Heart right ventricle (tissue), 16 donors: ENCODE results near the gene FAM43B. TPM values are rescaled to one million over a fixed set of nuclear protein-coding genes. Genes with fewer than 3 reads are reported as not detected.

Experiments used
- ATAC-seq, 8 donors: fragments of 200-7000 bp; cut with Tn5 transposase; one replicate each; pipeline ENCODE4 v1.9.1; 2020; ENCODE audit warnings: mild to moderate bottlenecking in 8 of 8, moderate library complexity in 8 of 8, moderate number of reproducible peaks in 1 of 8
- DNase-seq, 2 donors: peaks; one replicate each; pipeline ENCODE4 v3.0.0-alpha.2; 2020
- H3K27ac ChIP-seq, 10 donors: fragments of 200-600 bp; sonication (generic) in 2 of 10; one replicate each; pipeline versions ENCODE4 v1.5.0 to v1.8.0; 2020 to 2022; ENCODE audit warnings: mild to moderate bottlenecking in 3 of 10
- H3K27me3 ChIP-seq, 7 donors: fragments of 200-600 bp; one replicate each; pipeline ENCODE4 v1.8.0; 2021 to 2022; ENCODE audit warnings: mild to moderate bottlenecking in 2 of 7
- H3K36me3 ChIP-seq, 9 donors: fragments of 200-600 bp; sonication (generic) in 1 of 9; one replicate each; pipeline versions ENCODE4 v1.5.0 to v1.8.0; 2020 to 2022; ENCODE audit warnings: mild to moderate bottlenecking in 2 of 9
- H3K4me1 ChIP-seq, 9 donors: fragments of 200-600 bp; sonication (generic) in 1 of 9; one replicate each; pipeline versions ENCODE4 v1.5.0 to v1.8.0; 2020 to 2022; ENCODE audit warnings: mild to moderate bottlenecking in 4 of 9
- H3K4me3 ChIP-seq, 10 donors: fragments of 200-600 bp; sonication (generic) in 2 of 10; one replicate each; pipeline versions ENCODE4 v1.5.0 to v1.8.0; 2020 to 2022; ENCODE audit warnings: mild to moderate bottlenecking in 7 of 10, moderate library complexity in 2 of 10
- H3K9me3 ChIP-seq, 11 donors: fragments of 200-600 bp in 10 of 11; sonication (generic) in 2 of 11; one replicate each; pipeline versions ENCODE4 v1.5.0 to v1.8.0; 2013 to 2022; ENCODE audit warnings: mild to moderate bottlenecking in 2 of 11, control low read depth in 1 of 11, moderate library complexity in 1 of 11
- WGBS, 2 donors: extraction: QIAGEN DNeasy Blood & Tissue Kit; methylation state at CpG; one replicate each; pipeline ENCODE4 v1.1.7; 2013; ENCODE audit warnings: inconsistent platforms in 1 of 2; 5-methylcytosine and 5-hydroxymethylcytosine counted together
- intact Hi-C, 10 donors: fragments of 100-400 bp; cut with DNase I; formaldehyde crosslinking; loops; one replicate each; pipeline versions ENCODE4 v1.11.1 to v1.14.2; 2022
- long read RNA-seq, 3 donors: library from polyadenylated mRNA; unstranded; transcript quantifications; one replicate each; pipeline ENCODE4 v2.0.0, GENCODE V29; 2020 to 2021
- polyA plus RNA-seq, 2 donors: library from polyadenylated mRNA; stranded (reverse); fragments of 200-250 nt; gene quantifications; one replicate each; pipeline ENCODE4 v1.2.3, GENCODE V29; 2013
- total RNA-seq, 10 donors: library from RNA; stranded (reverse); fragmentation: NEBNext Ultra II Directional in 3 of 10; extraction: Animal tissue kit (Norgen Biotek cat#: 25700) in 3 of 10; gene quantifications; one replicate each; pipeline versions ENCODE4 v1.2.1 to v1.2.4, GENCODE V29; 2021 to 2023
- TF ChIP-seq, protein P1 (sequence below), 9 donors: fragments of 200-600 bp; sonication (generic) in 2 of 9; IDR thresholded peaks; one replicate each; pipeline versions ENCODE4 v1.5.0 to v1.8.0; 2021 to 2022; ENCODE audit warnings: antibody characterized with exemption in 9 of 9, mild to moderate bottlenecking in 5 of 9, moderate library complexity in 1 of 9
- donor health status: Arrhythmogenic right ventricular cardiomyopathy.
- donor health status: ischemic (EF 13 %, LVEDD 7.1; RV severe dilation, severe dysfunction).
- donor health status: healthy with polysubstance abuse.
- donor health status: DM: no; HTN: yes; CAD: no.
- donor health status: DM: no; HTN: no; CAD: no.
- donor health status: ischemic (EF 25% LVEDD 6.9; RV normal size, moderate dysfunction).
- donor health status: ischemic (EF 25% LVEDD 5.7; RV mildly dilated, moderate dysfunction).
- donor health status: healthy.
- donor health status: DM: yes; HTN: yes; CAD: no.
- donor health status: Ischemic cardiomyopathy.
- donor health status: ischemic (EF 35%, LVEDD 5.7; RV mildly dilated, moderate dysfunction).
- donor health status: nonischemic (EF 11% LVEDD 7.7; RV severe dilation, severe dysfunction).
- donor health status: DM: yes; HTN: yes; CAD: no.
- donor health status: PGD.
- donor health status: ischemic (EF 29% LVEDD 5.4; RV normal size, mild dysfunction).
- donor health status: nonischemic (EF 23%, LVEDD 6.1; RV moderate dilation, normal function).

Gene FAM43B, protein sequence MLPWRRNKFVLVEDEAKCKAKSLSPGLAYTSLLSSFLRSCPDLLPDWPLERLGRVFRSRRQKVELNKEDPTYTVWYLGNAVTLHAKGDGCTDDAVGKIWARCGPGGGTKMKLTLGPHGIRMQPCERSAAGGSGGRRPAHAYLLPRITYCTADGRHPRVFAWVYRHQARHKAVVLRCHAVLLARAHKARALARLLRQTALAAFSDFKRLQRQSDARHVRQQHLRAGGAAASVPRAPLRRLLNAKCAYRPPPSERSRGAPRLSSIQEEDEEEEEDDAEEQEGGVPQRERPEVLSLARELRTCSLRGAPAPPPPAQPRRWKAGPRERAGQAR
- total RNA-seq, result 10 to 100 TPM in 1 of 10 donors, 1 to 10 TPM in 9; 1.0 to 16.3 (median 2.3) TPM
- 1 to 10 TPM; 1.5 to 2.5 TPM for polyA plus RNA-seq
- long read RNA-seq, donor 1, transcript FAM43B-201 (1 exons, 2,572 nt), result major isoform, 24 of 24 reads
- long read RNA-seq, donor 1, partial matches to known transcripts, result 0 of 24 reads
- long read RNA-seq, donor 1, other reads (novel, unspliced or antisense), result 0 of 24 reads
- long read RNA-seq, donor 2, transcript FAM43B-201 (1 exons, 2,572 nt), result major isoform, 7 of 7 reads
- long read RNA-seq, donor 2, partial matches to known transcripts, result 0 of 7 reads
- long read RNA-seq, donor 2, other reads (novel, unspliced or antisense), result 0 of 7 reads
- long read RNA-seq, donor 3, transcript FAM43B-201 (1 exons, 2,572 nt), result major isoform, 5 of 5 reads
- long read RNA-seq, donor 3, partial matches to known transcripts, result 0 of 5 reads
- long read RNA-seq, donor 3, other reads (novel, unspliced or antisense), result 0 of 5 reads

- peak; percentile 84 to 86 for DNase-seq
- WGBS, 2 donors, result 4% methylated on average over 47 of the region's 47 CpGs
- Histone ChIP-seq H3K27ac (peak within 1 kb of the TSS; percentile 35 to 88 (median 68)), H3K36me3 (no peaks in the 10 kb centered on the region), H3K4me1 (peaks cover 5 to 48% (median 28%) of the 10 kb centered on the region in 9 donors), H3K27me3 (peaks cover 0 to 89% (median 29%) of the 10 kb centered on the region in 7 donors), H3K9me3 (no peaks in the 10 kb centered on the region), H3K4me3 (peak within 1 kb of the TSS; percentile 32 to 62 (median 55))
- peak; percentile 92 to 95 (median 94) for ATAC-seq
- intact Hi-C loops, result no loop called here
- TF ChIP-seq, protein P1, sequence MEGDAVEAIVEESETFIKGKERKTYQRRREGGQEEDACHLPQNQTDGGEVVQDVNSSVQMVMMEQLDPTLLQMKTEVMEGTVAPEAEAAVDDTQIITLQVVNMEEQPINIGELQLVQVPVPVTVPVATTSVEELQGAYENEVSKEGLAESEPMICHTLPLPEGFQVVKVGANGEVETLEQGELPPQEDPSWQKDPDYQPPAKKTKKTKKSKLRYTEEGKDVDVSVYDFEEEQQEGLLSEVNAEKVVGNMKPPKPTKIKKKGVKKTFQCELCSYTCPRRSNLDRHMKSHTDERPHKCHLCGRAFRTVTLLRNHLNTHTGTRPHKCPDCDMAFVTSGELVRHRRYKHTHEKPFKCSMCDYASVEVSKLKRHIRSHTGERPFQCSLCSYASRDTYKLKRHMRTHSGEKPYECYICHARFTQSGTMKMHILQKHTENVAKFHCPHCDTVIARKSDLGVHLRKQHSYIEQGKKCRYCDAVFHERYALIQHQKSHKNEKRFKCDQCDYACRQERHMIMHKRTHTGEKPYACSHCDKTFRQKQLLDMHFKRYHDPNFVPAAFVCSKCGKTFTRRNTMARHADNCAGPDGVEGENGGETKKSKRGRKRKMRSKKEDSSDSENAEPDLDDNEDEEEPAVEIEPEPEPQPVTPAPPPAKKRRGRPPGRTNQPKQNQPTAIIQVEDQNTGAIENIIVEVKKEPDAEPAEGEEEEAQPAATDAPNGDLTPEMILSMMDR (IDR thresholded peaks at IDR 0.05), result no peak
Measured at GRCh38 chr1:20551945-20552727, at the start of gene FAM43B. Gene FAM43B, plus strand, starts transcription at chr1:20552573. Its CDS starts 401 bp downstream, at chr1:20552974.

GRCh38 chr1:20505488-20505887, 46.9 kb upstream of the FAM43B start:
- Histone ChIP-seq H3K27me3 (peaks cover 0 to 2% (median 0%) of the 10 kb centered on the region in 7 donors), H3K4me3 (no peak overlapping the region), H3K27ac (no peak overlapping the region), H3K9me3 (no peaks in the 10 kb centered on the region), H3K4me1 (peaks cover 0 to 47% (median 38%) of the 10 kb centered on the region in 9 donors), H3K36me3 (peaks cover 0 to 63% (median 23%) of the 10 kb centered on the region in 9 donors)
- ATAC-seq (no peak), DNase-seq (no peak)
- intact Hi-C loops, result no loop called here
- WGBS, 2 donors, result 91 to 95% methylated on average over 1 of the region's 1 CpG
- TF ChIP-seq, protein P1 (IDR thresholded peaks at IDR 0.05), result no peak

- peak in 6 of 8 donors; percentile 4 to 21 (median 10) for ATAC-seq
- WGBS, 2 donors, result 25 to 27% methylated on average over 5 of the region's 5 CpGs
Measured at GRCh38 chr1:20507248-20507563, 45.2 kb upstream of the FAM43B start.

More at GRCh38 chr1:20507248-20507563, 45.2 kb upstream of the FAM43B start:
- no peak for DNase-seq
- Histone ChIP-seq H3K27me3 (peaks cover 0 to 17% (median under 1%) of the 10 kb centered on the region in 7 donors), H3K9me3 (no peaks in the 10 kb centered on the region), H3K4me1 (peaks cover 0 to 47% (median 38%) of the 10 kb centered on the region in 9 donors), H3K36me3 (peaks cover 0 to 46% (median 13%) of the 10 kb centered on the region in 9 donors), H3K4me3 (peak overlapping the region; percentile 67 to 99 (median 91)), H3K27ac (peak overlapping the region in 9 of 10 donors; percentile 89 to 95 (median 93))
- TF ChIP-seq, protein P1 (IDR thresholded peaks at IDR 0.05), result no peak
- intact Hi-C loops, result no loop called here
